Naive thymus-derived CD4-positive, alpha-beta T cell (primary cell): ENCODE measurements around the gene SYT8. TPM values are rescaled to one million over a fixed set of nuclear protein-coding genes. Genes with fewer than 3 reads are reported as not detected.

Experiments used
- ATAC-seq: fragments of 150-1000 bp; cut with Tn5 transposase; 2 replicates; pipeline ENCODE4 v1.10.0; 2021; ENCODE audit warnings: mild to moderate bottlenecking, moderate library complexity
- CTCF ChIA-PET: fragments of 350-600 bp; sonication (Branson Sonifier 250); formaldehyde crosslinking; loops from one replicate; lab custom pipeline; 2021; ENCODE audit warnings: antibody characterized with exemption; lab: Charles Lee
- POLR2A ChIA-PET: fragments of 350-600 bp; sonication (Branson Sonifier 250); formaldehyde crosslinking; loops from one replicate; lab custom pipeline; 2021; ENCODE audit warnings: antibody characterized with exemption, inconsistent platforms; lab: Charles Lee
- DNase-seq, 9 donors: peaks; one replicate each; pipeline versions ENCODE4 v3.0.0 to v3.0.0-alpha.2; 2020 to 2022; ENCODE audit warnings: mixed read lengths in 1 of 9
- H3K27ac ChIP-seq: one replicate; pipeline ENCODE4 v1.7.0; 2013; ENCODE audit warnings: mild to moderate bottlenecking, low read depth, low read length, moderate library complexity
- H3K27me3 ChIP-seq, 2 donors: one replicate each; pipeline ENCODE4 v1.7.0; 2013; ENCODE audit warnings: low read length in 2 of 2, mild to moderate bottlenecking in 2 of 2, moderate library complexity in 2 of 2; ENCODE audit not compliant: control insufficient read depth in 2 of 2, insufficient read depth in 2 of 2
- H3K36me3 ChIP-seq, 3 experiments: 1 replicate in 2 of 3; 2 replicates in 1 of 3; pipeline ENCODE4 v1.7.0; 2013; ENCODE audit warnings: low read length in 3 of 3, mild to moderate bottlenecking in 3 of 3, moderate library complexity in 1 of 3; ENCODE audit not compliant: insufficient read depth in 3 of 3, control insufficient read depth in 2 of 3
- H3K4me1 ChIP-seq, 2 donors: one replicate each; pipeline ENCODE4 v1.7.0; 2013; ENCODE audit warnings: low read length in 2 of 2, mild to moderate bottlenecking in 2 of 2, moderate library complexity in 1 of 2; ENCODE audit not compliant: control insufficient read depth in 2 of 2, insufficient read depth in 2 of 2
- H3K4me3 ChIP-seq: 2 replicates; pipeline ENCODE4 v1.7.0; 2013; ENCODE audit warnings: mild to moderate bottlenecking, low read length
- H3K9me3 ChIP-seq, 3 experiments: 1 replicate in 2 of 3; 2 replicates in 1 of 3; pipeline ENCODE4 v1.7.0; 2013; ENCODE audit warnings: low read length in 3 of 3; ENCODE audit not compliant: control insufficient read depth in 2 of 3
- H3K27ac Mint-ChIP-seq, 9 donors: one replicate each; pipeline ENCODE4 v1.8.0; 2020 to 2022; ENCODE audit warnings: mixed read lengths in 9 of 9, mild to moderate bottlenecking in 8 of 9, moderate library complexity in 5 of 9, inconsistent platforms in 2 of 9
- H3K27me3 Mint-ChIP-seq, 5 donors: one replicate each; pipeline ENCODE4 v1.8.0; 2021 to 2022; ENCODE audit warnings: mixed read lengths in 5 of 5, mild to moderate bottlenecking in 1 of 5
- H3K36me3 Mint-ChIP-seq, 5 donors: one replicate each; pipeline ENCODE4 v1.8.0; 2020 to 2022; ENCODE audit warnings: mixed read lengths in 5 of 5, mild to moderate bottlenecking in 3 of 5, inconsistent platforms in 1 of 5
- H3K4me1 Mint-ChIP-seq, 7 donors: one replicate each; pipeline ENCODE4 v1.8.0; 2020 to 2022; ENCODE audit warnings: mixed read lengths in 7 of 7, mild to moderate bottlenecking in 3 of 7, inconsistent platforms in 1 of 7
- H3K4me3 Mint-ChIP-seq, 10 donors: one replicate each; pipeline ENCODE4 v1.8.0; 2020 to 2022; ENCODE audit warnings: mild to moderate bottlenecking in 10 of 10, mixed read lengths in 10 of 10, moderate library complexity in 6 of 10, inconsistent platforms in 2 of 10
- H3K9me3 Mint-ChIP-seq, 11 donors: one replicate each; pipeline ENCODE4 v1.8.0; 2020 to 2022; ENCODE audit warnings: mixed read lengths in 11 of 11, mild to moderate bottlenecking in 4 of 11, inconsistent platforms in 1 of 11, moderate library complexity in 1 of 11
- intact Hi-C, 2 donors: fragments of 100-400 bp; cut with micrococcal nuclease; formaldehyde crosslinking; loops; one replicate each; pipeline ENCODE4 v1.15.1; 2023
- polyA plus RNA-seq, 2 donors: library from polyadenylated mRNA; unstranded; fragments of 300-500 nt; fragmentation: Illumina TruSeq; gene quantifications; one replicate each; pipeline ENCODE4 v1.2.3, GENCODE V29; 2021
- total RNA-seq, 6 experiments: library from RNA in 5 of 6; stranded (reverse) in 5 of 6; gene quantifications; 1 replicate in 5 of 6; 2 replicates in 1 of 6; pipeline ENCODE4 v1.2.3 and lab custom pipeline; 2021 to 2026

The SYT8 gene
- total and polyA plus RNA-seq, 7 experiments from 2014 or later, result not detected

DNA sequence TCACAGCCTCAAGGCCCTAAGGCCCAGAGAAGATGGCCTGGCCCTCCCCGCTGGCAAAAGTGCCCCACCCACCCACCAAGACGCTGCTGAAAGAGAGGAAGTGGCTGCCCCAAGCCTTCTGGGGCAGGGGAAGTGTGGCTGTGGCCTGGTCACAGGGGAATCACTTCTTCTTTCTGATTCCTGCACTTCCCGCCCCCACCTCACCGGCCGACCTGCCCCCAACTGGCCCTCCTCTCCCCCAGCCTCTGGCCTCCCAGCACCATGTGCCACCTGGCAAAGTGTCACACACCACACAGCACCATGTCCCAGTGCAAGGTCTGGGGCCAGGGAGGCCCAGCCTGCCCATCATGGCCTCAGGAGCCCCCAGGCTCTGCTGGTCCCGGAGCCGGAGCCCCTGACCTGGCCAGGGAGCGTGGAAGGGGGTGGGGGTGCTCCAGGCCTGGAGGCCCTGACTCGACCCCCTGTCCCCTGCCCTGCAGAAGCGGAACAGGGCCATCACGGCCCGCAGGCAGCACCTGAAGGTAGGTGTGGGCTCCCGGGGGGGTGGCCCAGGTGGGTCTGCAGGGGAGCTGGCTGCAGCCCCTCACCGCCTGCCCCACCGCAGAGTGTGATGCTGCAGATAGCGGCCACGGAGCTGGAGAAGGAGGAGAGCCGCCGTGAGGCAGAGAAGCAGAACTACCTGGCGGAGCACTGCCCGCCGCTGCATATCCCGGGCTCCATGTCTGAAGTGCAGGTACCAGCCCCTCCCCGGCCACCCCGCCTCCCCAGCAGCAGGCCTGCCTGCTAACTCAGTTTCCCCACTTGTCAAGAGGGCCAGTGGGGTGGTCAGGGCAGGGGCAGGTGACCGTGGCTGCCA is 5.4 kb downstream of the SYT8 start:
- Histone ChIP-seq H3K36me3 (no peaks in the 10 kb centered on the region), H3K4me3 (no peak overlapping the region), H3K9me3 (no peaks in the 10 kb centered on the region), H3K4me1 (peaks cover 17 to 25% of the 10 kb centered on the region in 2 donors), H3K27ac (no peak overlapping the region), H3K27me3 (no peaks in the 10 kb centered on the region)
- H3K9me3 Mint-ChIP-seq, result no peaks in the 10 kb centered on the region
- H3K4me3 Mint-ChIP-seq, result peak overlapping the region in 1 of 10 donors; percentile 25
- no peaks in the 10 kb centered on the region for H3K27me3 Mint-ChIP-seq
- ChIA-PET CTCF (interaction anchor here (0.8 to 1.6 kb wide), 3 partner anchors 10 to 146 kb away, joined by 3 to 6 read pairs (median 3); partner anchors contain the start of gene LSP1), POLR2A (interaction anchor here (3.1 kb wide), 1 partner anchor 12 kb away, joined by 14 read pairs; the partner anchor contains the start of gene LSP1)
- intact Hi-C loops, result loop anchor here in 1 of 2 donors (2.0 kb wide), 1 partner anchor 13 kb away; the partner anchor contains the start of gene LSP1
- H3K36me3 Mint-ChIP-seq, result no peaks in the 10 kb centered on the region
- H3K27ac Mint-ChIP-seq, result peak overlapping the region in 3 of 9 donors; percentile 45 to 71 (median 59)
- peaks cover 22 to 31% (median 29%) of the 10 kb centered on the region in 7 donors for H3K4me1 Mint-ChIP-seq
- DNase-seq (no peak), ATAC-seq (peak; percentile 62)

DNA sequence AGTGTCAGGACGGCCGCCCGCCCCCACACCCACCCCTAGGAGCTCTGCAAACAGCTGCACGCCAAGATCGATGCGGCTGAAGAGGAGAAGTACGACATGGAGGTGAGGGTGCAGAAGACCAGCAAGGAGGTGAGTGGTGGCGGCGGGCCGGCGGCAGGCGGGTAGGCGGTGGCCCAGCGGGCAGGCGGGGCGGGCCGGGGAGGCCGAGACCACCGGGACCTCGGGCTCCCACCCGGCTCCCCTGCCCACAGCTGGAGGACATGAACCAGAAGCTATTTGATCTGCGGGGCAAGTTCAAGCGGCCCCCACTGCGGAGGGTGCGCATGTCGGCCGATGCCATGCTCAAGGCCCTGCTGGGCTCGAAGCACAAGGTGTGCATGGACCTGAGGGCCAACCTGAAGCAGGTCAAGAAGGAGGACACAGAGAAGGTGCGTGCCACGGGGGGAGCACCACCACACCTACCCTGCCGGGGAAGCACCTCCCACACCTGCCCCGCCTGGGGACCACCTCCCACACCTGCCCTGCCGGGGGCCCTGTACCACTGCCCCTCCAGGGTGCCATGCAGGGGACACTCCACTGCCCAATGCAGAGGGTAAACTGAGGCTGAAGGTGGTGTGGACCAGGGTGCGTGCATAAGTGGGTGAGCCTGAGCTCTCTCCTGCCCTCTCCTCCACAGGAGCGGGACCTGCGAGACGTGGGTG is 6.1 kb downstream of the SYT8 start:
- Mint-ChIP-seq H3K27me3 (no peaks in the 10 kb centered on the region), H3K4me1 (peaks cover 28 to 37% (median 35%) of the 10 kb centered on the region in 7 donors), H3K27ac (no peak overlapping the region), H3K36me3 (no peaks in the 10 kb centered on the region), H3K9me3 (no peaks in the 10 kb centered on the region), H3K4me3 (no peak overlapping the region)
- H3K27me3 ChIP-seq, result no peaks in the 10 kb centered on the region
- no peak for ATAC-seq
- H3K4me3 ChIP-seq, result no peak overlapping the region
- ChIA-PET CTCF (interaction anchor here (0.8 to 2.1 kb wide), 4 partner anchors 9 to 147 kb away, joined by 3 to 6 read pairs (median 4); partner anchors contain the start of gene LSP1), POLR2A (interaction anchor here (0.9 to 3.1 kb wide), 3 partner anchors 11 to 160 kb away, joined by 3 to 14 read pairs (median 4); partner anchors contain the start of gene LSP1)
- peaks cover 25 to 32% of the 10 kb centered on the region in 2 donors for H3K4me1 ChIP-seq
- intact Hi-C loops, result no loop called here
- H3K36me3 ChIP-seq, result no peaks in the 10 kb centered on the region
- H3K9me3 ChIP-seq, result no peaks in the 10 kb centered on the region
- H3K27ac ChIP-seq, result no peak overlapping the region
- no peak for DNase-seq

DNA sequence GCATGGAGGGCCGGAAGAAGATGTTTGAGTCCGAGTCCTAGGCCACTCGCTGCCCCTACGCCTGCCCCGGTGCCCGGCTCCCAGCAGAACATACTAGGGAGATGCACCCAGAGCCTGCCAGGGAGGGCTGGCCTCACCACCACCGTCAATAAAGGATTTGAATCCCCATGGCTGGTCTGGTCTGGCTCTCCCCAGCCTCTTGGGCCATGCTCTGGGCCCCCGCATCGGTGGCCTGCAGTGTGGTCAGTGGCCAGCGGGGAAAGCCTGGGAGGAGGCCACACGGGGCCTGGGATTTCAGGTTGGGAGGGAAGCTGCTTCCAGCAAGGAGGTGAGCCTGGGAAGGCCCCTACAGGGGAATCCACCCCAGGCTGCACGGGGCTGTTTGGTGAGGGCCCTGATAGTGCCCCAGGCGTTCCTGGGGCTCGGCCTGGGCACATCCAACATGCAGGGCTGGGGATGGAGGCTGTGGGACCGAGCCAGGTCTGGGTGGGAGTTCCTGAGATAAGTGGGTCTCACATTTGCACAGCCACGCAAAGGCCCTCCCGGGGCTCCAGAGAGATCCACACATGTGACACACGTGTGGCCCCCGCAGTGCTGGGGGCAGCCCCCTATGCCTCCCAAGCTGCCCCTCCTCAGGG is 6.8 kb downstream of the SYT8 start:
- Histone ChIP-seq H3K4me1 (peaks cover 28 to 39% of the 10 kb centered on the region in 2 donors), H3K27me3 (no peaks in the 10 kb centered on the region), H3K27ac (no peak overlapping the region), H3K9me3 (no peaks in the 10 kb centered on the region), H3K4me3 (no peak overlapping the region), H3K36me3 (no peaks in the 10 kb centered on the region)
- Mint-ChIP-seq H3K4me1 (peaks cover 28 to 44% (median 39%) of the 10 kb centered on the region in 7 donors), H3K9me3 (no peaks in the 10 kb centered on the region), H3K36me3 (no peaks in the 10 kb centered on the region), H3K27me3 (peaks cover 0 to 3% (median 0%) of the 10 kb centered on the region in 5 donors), H3K27ac (no peak overlapping the region), H3K4me3 (no peak overlapping the region)
- no peak for DNase-seq
- no peak for ATAC-seq
- CTCF ChIA-PET, result interaction anchor here (0.6 to 2.1 kb wide), 4 partner anchors 9 to 313 kb away, joined by 4 to 6 read pairs (median 6); partner anchors contain the start of gene LSP1
- POLR2A ChIA-PET, result interaction anchor here (0.7 to 0.9 kb wide), 4 partner anchors 11 to 159 kb away, joined by 3 to 5 read pairs (median 4); partner anchors contain the start of gene LSP1
- intact Hi-C loops, result no loop called here

DNA sequence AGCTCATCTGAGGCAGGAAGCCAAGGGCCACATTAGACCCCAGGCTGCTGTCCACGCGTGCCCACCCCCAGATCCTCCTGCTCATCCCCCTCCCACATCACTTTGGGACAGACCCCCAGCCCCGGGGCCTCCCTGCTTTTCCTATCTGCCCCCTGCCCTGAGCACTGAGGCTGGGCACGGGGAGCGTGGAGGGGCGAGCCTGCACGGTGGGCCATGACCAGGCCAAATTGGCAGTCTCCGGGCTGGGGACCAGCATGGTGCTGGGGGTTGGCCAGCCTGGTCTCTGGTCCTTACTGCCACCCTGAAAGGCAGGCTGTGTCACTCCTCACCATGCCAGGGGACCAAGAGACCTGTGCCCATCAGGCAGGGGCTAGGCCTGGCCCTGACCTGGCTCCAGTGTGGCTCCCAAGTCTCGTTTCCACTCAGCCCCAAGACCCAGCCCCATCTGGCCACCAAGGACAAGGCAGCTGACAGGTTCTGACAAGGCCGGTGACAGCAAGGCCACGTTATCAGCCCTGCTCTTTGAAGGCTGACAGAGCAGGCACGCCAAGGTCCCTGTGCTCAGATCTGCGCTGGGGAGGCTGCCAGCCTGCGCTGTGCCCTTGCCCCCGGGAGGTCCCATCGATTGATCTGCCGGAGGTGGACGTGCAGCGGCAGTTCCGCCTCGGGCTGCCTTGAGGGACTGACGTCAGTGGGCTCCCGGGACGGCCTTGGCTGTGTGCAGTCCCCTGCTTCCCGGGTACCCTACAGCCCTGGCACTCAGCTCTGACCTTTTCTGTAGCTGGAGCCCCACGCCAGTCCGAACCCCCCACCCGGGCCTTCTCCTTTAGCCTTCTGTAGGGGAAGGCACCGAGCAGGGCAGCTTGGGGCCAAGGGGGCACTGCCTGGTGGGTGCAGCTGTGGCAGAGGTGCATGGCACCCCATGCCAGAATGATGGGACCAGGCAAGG is 7.6 kb downstream of the SYT8 start:
- ATAC-seq (no peak), DNase-seq (no peak)
- H3K36me3 ChIP-seq, result no peaks in the 10 kb centered on the region
- intact Hi-C loops, result no loop called here
- Mint-ChIP-seq H3K9me3 (no peaks in the 10 kb centered on the region), H3K36me3 (no peaks in the 10 kb centered on the region), H3K4me1 (peaks cover 28 to 50% (median 45%) of the 10 kb centered on the region in 7 donors), H3K4me3 (peak overlapping the region in 5 of 10 donors; percentile 25 to 90 (median 80)), H3K27me3 (peaks cover 0 to 6% (median 0%) of the 10 kb centered on the region in 5 donors), H3K27ac (peak overlapping the region in 2 of 9 donors; percentile 33 to 92)
- H3K4me1 ChIP-seq, result peaks cover 28 to 42% of the 10 kb centered on the region in 2 donors
- H3K27ac ChIP-seq, result no peak overlapping the region
- H3K4me3 ChIP-seq, result no peak overlapping the region
- no peaks in the 10 kb centered on the region for H3K27me3 ChIP-seq
- ChIA-PET POLR2A (interaction anchor here (0.6 to 1.3 kb wide), 5 partner anchors 9 to 28 kb away, joined by 3 to 6 read pairs (median 5); partner anchors contain the start of gene LSP1), CTCF (interaction anchor here (0.6 to 2.1 kb wide), 3 partner anchors 8 to 312 kb away, joined by 4 to 6 read pairs (median 5); no protein-coding TSS in a partner anchor)
- H3K9me3 ChIP-seq, result no peaks in the 10 kb centered on the region

DNA sequence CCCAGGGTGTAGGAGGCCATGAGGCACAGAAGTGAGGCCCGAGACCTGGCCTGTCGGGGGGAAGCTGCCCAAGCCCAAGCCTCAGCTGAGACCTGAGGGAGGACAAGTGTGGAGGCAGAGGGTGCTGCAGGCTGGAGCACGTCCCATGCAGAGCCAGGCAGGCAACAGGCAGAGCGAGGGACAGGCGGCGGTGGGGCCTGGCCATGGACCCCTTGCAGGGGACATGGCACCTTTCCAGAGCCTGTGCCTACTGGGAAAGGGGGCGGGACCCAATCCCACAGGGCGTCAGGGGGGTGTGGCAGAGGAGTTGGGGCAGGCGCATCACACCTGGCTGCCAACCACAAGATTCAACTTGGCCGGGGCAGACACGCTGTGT is 8.3 kb downstream of the SYT8 start:
- CTCF ChIA-PET, result interaction anchor here (2.1 kb wide), 1 partner anchor 39 kb away, joined by 6 read pairs; no protein-coding TSS in a partner anchor
- no peaks in the 10 kb centered on the region for H3K36me3 ChIP-seq
- Mint-ChIP-seq H3K4me3 (peak overlapping the region in 7 of 10 donors; percentile 20 to 90 (median 80)), H3K4me1 (peaks cover 28 to 56% (median 51%) of the 10 kb centered on the region in 7 donors), H3K9me3 (no peaks in the 10 kb centered on the region), H3K27ac (peak overlapping the region in 5 of 9 donors; percentile 10 to 96 (median 92)), H3K36me3 (no peaks in the 10 kb centered on the region), H3K27me3 (peaks cover 0 to 6% (median 0%) of the 10 kb centered on the region in 5 donors)
- H3K9me3 ChIP-seq, result no peaks in the 10 kb centered on the region
- no peak for ATAC-seq
- peaks cover 29 to 42% of the 10 kb centered on the region in 2 donors for H3K4me1 ChIP-seq
- intact Hi-C loops, result no loop called here
- no peaks in the 10 kb centered on the region for H3K27me3 ChIP-seq
- H3K4me3 ChIP-seq, result no peak overlapping the region
- H3K27ac ChIP-seq, result no peak overlapping the region
- no peak for DNase-seq
- POLR2A ChIA-PET, result interaction anchor here (0.6 to 1.3 kb wide), 2 partner anchors 9 to 13 kb away, joined by 5 to 6 read pairs; no protein-coding TSS in a partner anchor
